ENCODE data around the gene NME4.
"Not testable (repeated sequence)": the region's sequence is repeated elsewhere in the genome, so short reads cannot be mapped to it uniquely, and the experiment has no call there.

NME4 gene

GRCh38 chr16:407253-407652 lies 10.3 kb downstream of the NME4 start:
- TF ChIP-seq PAX5 (IDR thresholded peaks at IDR 0.05; ENCODE audit: insufficient read depth, low read length, severe bottlenecking), result no peak
- no peak for TF ChIP-seq POLR2AphosphoS5 (IDR thresholded peaks at IDR 0.05; ENCODE audit: low read depth, low read length)
- TF ChIP-seq TAF1 (IDR thresholded peaks at IDR 0.05; ENCODE audit: low read depth, low read length), result no peak
- no peak for TF ChIP-seq POU2F2 (IDR thresholded peaks at IDR 0.05; ENCODE audit: low read depth, low read length)
- no peak for TF ChIP-seq SPI1 (IDR thresholded peaks at IDR 0.05; ENCODE audit: low read depth, low read length)
- no peak for TF ChIP-seq POLR2A (IDR thresholded peaks at IDR 0.05; ENCODE audit: low read depth, low read length)
- FAIRE-seq (no peak), DNase-seq (ENCODE audit: insufficient read length, low spot score) (no peak)

- DNase-seq (ENCODE audit: insufficient read length, low spot score), result no peak
- TF ChIP-seq TAF1 (IDR thresholded peaks at IDR 0.05; ENCODE audit: low read depth, low read length) (no peak), PAX5 (IDR thresholded peaks at IDR 0.05; ENCODE audit: insufficient read depth, low read length, severe bottlenecking) (no peak), POLR2A (IDR thresholded peaks at IDR 0.05; ENCODE audit: low read depth, low read length) (no peak), POLR2AphosphoS5 (IDR thresholded peaks at IDR 0.05; ENCODE audit: low read depth, low read length) (no peak), SPI1 (IDR thresholded peaks at IDR 0.05; ENCODE audit: low read depth, low read length) (no peak), POU2F2 (IDR thresholded peaks at IDR 0.05; ENCODE audit: low read depth, low read length) (no peak)
- no peak for FAIRE-seq
Measured at GRCh38 chr16:410516-411178, 13.6 kb downstream of the NME4 start.

- TF ChIP-seq TAF1 (IDR thresholded peaks at IDR 0.05; ENCODE audit: low read depth, low read length) (no peak), POLR2A (IDR thresholded peaks at IDR 0.05; ENCODE audit: low read depth, low read length) (no peak), POU2F2 (IDR thresholded peaks at IDR 0.05; ENCODE audit: low read depth, low read length) (no peak), PAX5 (IDR thresholded peaks at IDR 0.05; ENCODE audit: insufficient read depth, low read length, severe bottlenecking) (no peak), POLR2AphosphoS5 (IDR thresholded peaks at IDR 0.05; ENCODE audit: low read depth, low read length) (no peak)
- FAIRE-seq, result no peak
- no peak for DNase-seq (ENCODE audit: insufficient read length, low spot score)
Measured at GRCh38 chr16:411576-412265, 14.7 kb downstream of the NME4 start.

- no peak for DNase-seq (ENCODE audit: insufficient read length, low spot score)
- FAIRE-seq, result no peak
- TF ChIP-seq POU2F2 (IDR thresholded peaks at IDR 0.05; ENCODE audit: low read depth, low read length), result no peak
Measured at GRCh38 chr16:414395-415169, 17.6 kb downstream of the NME4 start.

DNA sequence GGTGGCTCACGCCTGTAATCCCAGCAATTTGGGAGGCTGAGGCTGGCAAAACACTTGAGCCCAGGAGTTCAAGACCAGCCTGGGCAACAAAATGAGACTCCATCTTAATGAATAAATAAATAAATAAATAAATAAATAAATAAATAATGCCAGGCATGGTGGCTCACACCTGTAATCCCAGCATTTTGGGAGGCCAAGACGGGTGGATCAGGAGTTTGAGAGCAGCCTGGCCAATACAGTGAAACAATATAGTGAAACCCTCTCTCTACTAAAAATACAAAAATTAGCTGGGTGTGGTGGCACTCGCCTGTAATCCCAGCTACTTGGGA lies 18.1 kb downstream of the NME4 start:
- not testable (repeated sequence) for FAIRE-seq; DNase-seq (ENCODE audit: insufficient read length, low spot score)

- FAIRE-seq; DNase-seq (ENCODE audit: insufficient read length, low spot score): not testable (repeated sequence)
Measured at GRCh38 chr16:422179-422578, 25.2 kb downstream of the NME4 start.

- FAIRE-seq (peak; percentile 33), DNase-seq (ENCODE audit: insufficient read length, low spot score) (no peak)
- TF ChIP-seq SPI1 (IDR thresholded peaks at IDR 0.05; ENCODE audit: low read depth, low read length) (no peak), POLR2A (IDR thresholded peaks at IDR 0.05; ENCODE audit: low read depth, low read length) (no peak), POLR2AphosphoS5 (IDR thresholded peaks at IDR 0.05; ENCODE audit: low read depth, low read length) (no peak), PAX5 (IDR thresholded peaks at IDR 0.05; ENCODE audit: insufficient read depth, low read length, severe bottlenecking) (no peak), POU2F2 (IDR thresholded peaks at IDR 0.05; ENCODE audit: low read depth, low read length) (no peak), TAF1 (IDR thresholded peaks at IDR 0.05; ENCODE audit: low read depth, low read length) (no peak)
Measured at GRCh38 chr16:424033-424622, 27.1 kb downstream of the NME4 start.

- TF ChIP-seq PAX5 (IDR thresholded peaks at IDR 0.05; ENCODE audit: insufficient read depth, low read length, severe bottlenecking) (no peak), POLR2AphosphoS5 (IDR thresholded peaks at IDR 0.05; ENCODE audit: low read depth, low read length) (no peak), POU2F2 (IDR thresholded peaks at IDR 0.05; ENCODE audit: low read depth, low read length) (no peak), TAF1 (IDR thresholded peaks at IDR 0.05; ENCODE audit: low read depth, low read length) (no peak), POLR2A (IDR thresholded peaks at IDR 0.05; ENCODE audit: low read depth, low read length) (no peak), SPI1 (IDR thresholded peaks at IDR 0.05; ENCODE audit: low read depth, low read length) (no peak)
- no peak for DNase-seq (ENCODE audit: insufficient read length, low spot score)
- FAIRE-seq, result no peak
Measured at GRCh38 chr16:424623-425081, 27.7 kb downstream of the NME4 start.

DNA sequence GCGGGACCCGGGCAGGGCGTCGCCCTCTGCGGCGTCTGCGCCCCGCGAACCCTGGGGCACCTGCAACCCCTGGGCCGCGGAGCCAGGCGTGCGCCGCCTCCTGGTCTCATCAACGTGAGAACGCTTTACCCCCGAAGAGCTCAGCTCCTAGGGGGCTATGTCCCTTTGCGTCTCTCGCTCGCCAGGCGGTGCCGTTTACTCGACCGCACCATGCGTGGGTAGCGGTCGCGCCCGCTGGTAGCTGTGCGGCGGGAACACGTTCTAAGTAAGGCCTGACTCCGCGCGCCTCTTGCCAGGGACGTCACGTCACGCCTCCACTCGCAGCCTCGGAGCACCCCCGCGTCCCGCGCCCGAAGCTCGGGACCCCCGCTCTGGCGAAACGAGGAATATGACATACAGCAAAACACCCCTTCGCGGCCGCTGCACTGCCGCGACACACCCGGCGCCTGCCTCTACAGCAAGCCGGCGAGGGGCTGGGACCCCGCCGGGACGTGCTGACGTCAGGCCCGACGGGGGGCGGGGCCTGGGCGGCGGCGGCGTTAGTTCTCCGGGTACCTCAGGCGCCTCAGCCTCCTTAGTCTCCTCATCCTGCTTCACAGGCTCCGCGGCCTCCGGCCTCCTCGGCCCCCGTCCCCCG lies 28.2 kb downstream of the NME4 start, which contains the start of gene RAB11FIP3:
RAB11FIP3 (plus strand) TSS at position 568 of the 637 bp plus-strand sequence. CDS start 358 bp downstream, outside the sequence.
- TF ChIP-seq TAF1 (IDR thresholded peaks at IDR 0.05; ENCODE audit: low read depth, low read length) (0 out of 2 replicates have a peak, but pooled peaks have one; percentile 25), SPI1 (IDR thresholded peaks at IDR 0.05; ENCODE audit: low read depth, low read length) (no peak), POLR2AphosphoS5 (IDR thresholded peaks at IDR 0.05; ENCODE audit: low read depth, low read length) (no peak), POU2F2 (IDR thresholded peaks at IDR 0.05; ENCODE audit: low read depth, low read length) (no peak), POLR2A (IDR thresholded peaks at IDR 0.05; ENCODE audit: low read depth, low read length) (peak; percentile 47; the same call in 1 of the 2 replicates)
- FAIRE-seq, result peak; percentile 73
- peak; percentile 95 for DNase-seq (ENCODE audit: insufficient read length, low spot score)
